GM12878 (cell line): ENCODE measurements around the gene ZNF473. TPM values are rescaled to one million over a fixed set of nuclear protein-coding genes. Genes with fewer than 3 reads are reported as not detected.

Experiments used
- ATAC-seq: fragments of 200-7000 bp; cut with Tn5 transposase; 3 replicates; pipeline ENCODE4 v1.9.1; 2020; ENCODE audit warnings: mild to moderate bottlenecking, moderate library complexity
- BruUV-seq: library from RNA; stranded (reverse); fragments of 400-500 nt; replicated peaks from 2 replicates; lab custom pipeline; 2021; lab: Mats Ljungman, UMichigan
- CTCF ChIA-PET: fragments of 300-600 bp; sonication (Branson Sonifier 250); formaldehyde crosslinking; extraction: SDS; loops from one replicate; lab custom pipeline; 2021; ENCODE audit warnings: inconsistent platforms; lab: Yijun Ruan, JAX
- POLR2A ChIA-PET: fragments of 350-600 bp; formaldehyde crosslinking; extraction: SDS; loops from one replicate; lab custom pipeline; 2021; ENCODE audit warnings: inconsistent platforms; lab: Charles Lee
- RAD21 ChIA-PET: fragments of 300-600 bp; sonication (Branson Sonifier 250); formaldehyde crosslinking; loops from one replicate; lab custom pipeline; 2023; ENCODE audit warnings: antibody characterized with exemption; ENCODE audit not compliant: unreplicated experiment; lab: Charles Lee
- SMC1A ChIA-PET: fragments of 300-600 bp; sonication (Branson Sonifier 250); formaldehyde crosslinking; loops from one replicate; lab custom pipeline; 2023; ENCODE audit not compliant: unreplicated experiment, uncharacterized antibody; lab: Charles Lee
- DNase-seq: peaks from one replicate; pipeline ENCODE4 v3.0.0-alpha.2; 2011; ENCODE audit warnings: low read depth, low spot score
- FAIRE-seq: peaks from 3 replicates; lab custom pipeline; 2011; peaks lifted over from hg19 to GRCh38; lab: Jason Lieb, UNC
- H2AFZ ChIP-seq: 2 replicates; pipeline ENCODE4 v1.6.0; 2011; ENCODE audit warnings: low read depth, low read length, control low read depth; ENCODE audit not compliant: control insufficient read depth
- H3K27ac ChIP-seq: 2 replicates; pipeline ENCODE4 v1.5.1; 2011; ENCODE audit warnings: control low read depth; ENCODE audit not compliant: control insufficient read depth, insufficient read depth
- H3K27me3 ChIP-seq, 2 experiments: replicated peaks in 1 of 2; 2 replicates each; pipeline versions ENCODE4 v1.6.0 to v1.6.1; 2011; ENCODE audit warnings: low read length in 1 of 2; ENCODE audit not compliant: control insufficient read depth in 2 of 2, insufficient read depth in 2 of 2
- H3K36me3 ChIP-seq, 2 experiments: 2 replicates each; pipeline ENCODE4 v1.5.1; 2011; ENCODE audit warnings: low read length in 1 of 2; ENCODE audit not compliant: control insufficient read depth in 2 of 2, insufficient read depth in 2 of 2
- H3K4me1 ChIP-seq: 2 replicates; pipeline ENCODE4 v1.6.1; 2011; ENCODE audit warnings: mild to moderate bottlenecking, low read length, moderate library complexity, mixed read lengths; ENCODE audit not compliant: control insufficient read depth, insufficient read depth
- H3K4me2 ChIP-seq: 2 replicates; pipeline ENCODE4 v1.6.0; 2011; ENCODE audit warnings: control low read depth; ENCODE audit not compliant: control insufficient read depth, insufficient read depth
- H3K4me3 ChIP-seq: fragments of 200-600 bp; sonication (generic); 2 replicates; pipeline ENCODE4 v1.5.1; 2016
- H3K79me2 ChIP-seq: 2 replicates; pipeline ENCODE4 v1.6.0; 2011; ENCODE audit warnings: low read length; ENCODE audit not compliant: control insufficient read depth, insufficient read depth
- H3K9ac ChIP-seq: 2 replicates; pipeline ENCODE4 v1.8.0; 2011; ENCODE audit warnings: low read length, control low read depth, mixed read lengths; ENCODE audit not compliant: control insufficient read depth, insufficient read depth
- H3K9me3 ChIP-seq: replicated peaks from 3 replicates; pipeline ENCODE4 v1.5.1; 2011; ENCODE audit warnings: mild to moderate bottlenecking, low read length; ENCODE audit not compliant: control insufficient read depth, insufficient read depth
- H4K20me1 ChIP-seq: 2 replicates; pipeline ENCODE4 v1.6.0; 2011; ENCODE audit not compliant: control insufficient read depth, insufficient read depth
- BMI1 ChIP-seq: fragments of 450-650 bp; IDR thresholded peaks from 2 replicates; pipeline ENCODE4 v1.6.1; 2016; ENCODE audit warnings: mild to moderate bottlenecking, moderate library complexity, borderline replicate concordance
- CBFB ChIP-seq: IDR thresholded peaks from 2 replicates; pipeline ENCODE4 v1.6.1; 2016; ENCODE audit warnings: antibody characterized with exemption, low read depth
- EED ChIP-seq: sonication (generic); IDR thresholded peaks from 2 replicates; pipeline ENCODE4 v1.6.1; 2016; ENCODE audit warnings: antibody characterized with exemption, low read depth
- ESRRA ChIP-seq: IDR thresholded peaks from 2 replicates; pipeline ENCODE4 v1.6.1; 2012; ENCODE audit warnings: mild to moderate bottlenecking, low read length, improper control_type of control experiment
- ETV6 ChIP-seq, 2 experiments: fragments of 450-650 bp in 1 of 2; IDR thresholded peaks in 1 of 2; conservative IDR thresholded peaks in 1 of 2; 2 replicates each; pipeline ENCODE4 v1.6.1; 2014; ENCODE audit warnings: antibody characterized with exemption in 1 of 2, borderline replicate concordance in 1 of 2, low read depth in 1 of 2, mild to moderate bottlenecking in 1 of 2, moderate library complexity in 1 of 2
- EZH2 ChIP-seq: IDR thresholded peaks from 2 replicates; pipeline ENCODE4 v1.6.1; 2012; ENCODE audit warnings: low read depth, mild to moderate bottlenecking, control low read depth, inconsistent platforms, low read length, borderline replicate concordance; ENCODE audit not compliant: control insufficient read depth
- NR2C2 ChIP-seq: IDR thresholded peaks from 2 replicates; pipeline ENCODE4 v1.6.1; 2011; ENCODE audit warnings: borderline replicate concordance, low read depth; ENCODE audit not compliant: control insufficient read depth, insufficient read length
- NRF1 ChIP-seq: conservative IDR thresholded peaks from 2 replicates; pipeline ENCODE4 v1.6.1; 2011; ENCODE audit warnings: mild to moderate bottlenecking, low read depth, low read length, improper control_type of control experiment
- RUNX3 ChIP-seq: IDR thresholded peaks from 2 replicates; pipeline ENCODE4 v1.6.1; 2012; ENCODE audit warnings: low read length, inconsistent platforms
- ZZZ3 ChIP-seq: IDR thresholded peaks from 2 replicates; pipeline ENCODE4 v1.6.1; 2011; ENCODE audit warnings: low read depth; ENCODE audit not compliant: control insufficient read depth, insufficient read length
- whole genome bisulfite sequencing: methylation state at CpG from one replicate; pipeline ENCODE4 v1.1.6; 2016; ENCODE audit warnings: low lambda C conversion rate; ENCODE audit not compliant: insufficient replicate concordance, insufficient coverage; ENCODE audit errors: missing lambda C conversion rate; 5-methylcytosine and 5-hydroxymethylcytosine counted together
- in situ Hi-C: fragments of 300-500 bp; cut with MboI; formaldehyde crosslinking; loops from 9 replicates; pipeline ENCODE4 v1.14.3; 2018; ENCODE audit warnings: mixed read lengths
- intact Hi-C: fragments of 100-400 bp; cut with micrococcal nuclease; formaldehyde crosslinking; loops from one replicate; pipeline ENCODE4 v1.14.2; 2022; ENCODE audit not compliant: unreplicated experiment
- polyA plus RNA-seq, 11 experiments: library from polyadenylated mRNA; depleted of rRNA in 4 of 11; unstranded in 6 of 11; stranded (reverse) in 5 of 11; fragments of >200 nt; fragmentation: Nextera tagmentation in 4 of 11; fragmentation: Illumina TruSeq in 1 of 11; extraction: Ambion mirVana in 4 of 11; extraction: Trizol in 1 of 11; gene quantifications; 1 replicate in 1 of 11; 2 replicates in 10 of 11; pipeline versions ENCODE4 v1.2.1 to v1.2.3, GENCODE V29; 2011 to 2016; ENCODE audit warnings: inconsistent platforms in 2 of 11, missing spikeins in 2 of 11, low read depth in 1 of 11
- total RNA-seq, 4 experiments: library from RNA; depleted of rRNA in 3 of 4; stranded (reverse); fragments of >200 nt in 3 of 4; fragmentation: Illumina TruSeq in 1 of 4; extraction: Trizol in 1 of 4; gene quantifications; 2 replicates each; pipeline versions ENCODE4 v1.2.1 to v1.2.3, GENCODE V29; 2013 to 2021

The ZNF473 gene
- total and polyA plus RNA-seq, 10 of the 15 experiments (the other 5 are each of a cell fraction or from before 2014, with no cell fraction given), result 2.3 to 14.9 (median 6.3) TPM

- H3K4me3 ChIP-seq, result no peak overlapping the region
- H3K9ac ChIP-seq, result no peak overlapping the region
- RAD21 ChIA-PET, result no interaction called here
- 98% methylated on average over 17 of the region's 17 CpGs for WGBS
- FAIRE-seq, result no peak
- no peaks in the 10 kb centered on the region for H3K27me3 ChIP-seq
- H2AFZ ChIP-seq, result no peak overlapping the region
- BruUV-seq, result no TSS peak
- TF ChIP-seq ZZZ3 (no peak), ETV6 (conservative IDR thresholded peaks at IDR 0.05 in 1 of 2, IDR thresholded peaks at IDR 0.05 in 1 of 2; ENCODE audit: borderline replicate concordance in 1 of 2, low read depth in 1 of 2) (no peak), EED (no peak), RUNX3 (no peak), ESRRA (no peak), NRF1 (no peak), CBFB (no peak), EZH2 (no peak), BMI1 (no peak), NR2C2 (no peak)
- H3K9me3 ChIP-seq, result no peaks in the 10 kb centered on the region
- DNase-seq, result no peak
- intact Hi-C loops, result no loop called here
- SMC1A ChIA-PET, result interaction anchor here (1.3 kb wide), 1 partner anchor 21 kb away, joined by 3 read pairs; no protein-coding TSS in a partner anchor
- in situ Hi-C loops, result no loop called here
- H3K27ac ChIP-seq, result no peak overlapping the region
- peaks cover 16% of the 10 kb centered on the region for H3K4me1 ChIP-seq
- POLR2A ChIA-PET, result no interaction called here
- ATAC-seq, result no peak
- H3K79me2 ChIP-seq, result no peaks in the 10 kb centered on the region; the same call in 1 of the 2 replicates
- no peak overlapping the region for H3K4me2 ChIP-seq
- CTCF ChIA-PET, result no interaction called here
- no peaks in the 10 kb centered on the region for H4K20me1 ChIP-seq
- peaks cover 20 to 25% of the 10 kb centered on the region in 2 experiments; a peak in 3 of 4 replicates for H3K36me3 ChIP-seq
Measured at GRCh38 chr19:50003254-50003788, 22.5 kb upstream of the ZNF473 start.
